GM12801 (cell line): Measurements from ENCODE around the gene KRT75.

Experiments used
- TF ChIP-seq, protein P1 (sequence below): IDR thresholded peaks from one replicate; pipeline ENCODE4 v1.5.1; 2011; ENCODE audit warnings: control low read depth; ENCODE audit not compliant: insufficient read length; ENCODE audit errors: extremely low read depth

The KRT75 gene

DNA sequence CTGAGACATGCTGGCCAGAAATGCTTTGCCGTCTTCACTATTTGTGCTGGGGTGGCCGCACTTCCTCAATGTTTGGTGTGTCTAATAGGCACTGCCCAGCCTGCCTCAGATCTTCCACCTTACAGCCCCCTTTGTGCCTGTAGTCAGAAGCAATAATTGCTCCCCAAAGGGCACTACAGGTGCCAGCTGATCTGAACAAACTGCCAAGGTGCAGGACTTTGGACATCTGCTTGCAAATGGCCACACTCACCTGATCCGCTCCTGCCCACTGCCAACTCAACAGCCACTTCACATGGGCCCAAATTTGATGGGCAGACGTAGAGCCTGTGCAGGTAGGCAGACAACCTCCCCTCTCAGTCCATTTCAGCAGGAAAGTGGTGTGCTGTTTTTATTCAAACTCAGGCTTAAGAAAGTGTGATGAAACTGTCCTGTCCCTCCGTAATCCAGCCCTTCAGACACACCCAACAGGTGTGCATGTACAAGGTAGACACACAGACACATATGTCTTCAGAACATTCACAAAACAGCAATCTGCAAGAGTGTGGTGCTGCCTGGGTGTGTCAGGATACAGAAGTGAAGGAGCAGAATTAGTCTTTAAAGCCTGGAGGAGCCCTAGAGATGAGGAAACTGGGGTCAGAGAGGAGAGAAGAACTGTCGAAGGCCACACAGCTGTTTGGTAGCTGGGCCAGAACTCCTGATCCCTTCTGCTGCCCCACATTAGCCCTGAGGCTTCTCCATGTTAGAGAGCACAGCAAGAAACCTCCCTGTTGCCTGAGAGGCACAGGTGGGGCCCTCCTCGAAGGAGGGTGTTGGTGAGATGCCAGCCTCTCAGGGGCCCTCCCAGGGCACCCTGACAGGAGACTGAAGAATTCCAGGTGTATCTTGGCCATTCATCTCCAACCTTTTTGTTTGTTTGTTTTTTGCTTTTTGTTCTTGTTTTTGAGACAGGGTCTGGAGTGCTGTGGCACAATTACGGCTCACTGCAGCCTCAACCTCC lies 4.4 kb upstream of the KRT75 start:
- TF ChIP-seq, protein P1, sequence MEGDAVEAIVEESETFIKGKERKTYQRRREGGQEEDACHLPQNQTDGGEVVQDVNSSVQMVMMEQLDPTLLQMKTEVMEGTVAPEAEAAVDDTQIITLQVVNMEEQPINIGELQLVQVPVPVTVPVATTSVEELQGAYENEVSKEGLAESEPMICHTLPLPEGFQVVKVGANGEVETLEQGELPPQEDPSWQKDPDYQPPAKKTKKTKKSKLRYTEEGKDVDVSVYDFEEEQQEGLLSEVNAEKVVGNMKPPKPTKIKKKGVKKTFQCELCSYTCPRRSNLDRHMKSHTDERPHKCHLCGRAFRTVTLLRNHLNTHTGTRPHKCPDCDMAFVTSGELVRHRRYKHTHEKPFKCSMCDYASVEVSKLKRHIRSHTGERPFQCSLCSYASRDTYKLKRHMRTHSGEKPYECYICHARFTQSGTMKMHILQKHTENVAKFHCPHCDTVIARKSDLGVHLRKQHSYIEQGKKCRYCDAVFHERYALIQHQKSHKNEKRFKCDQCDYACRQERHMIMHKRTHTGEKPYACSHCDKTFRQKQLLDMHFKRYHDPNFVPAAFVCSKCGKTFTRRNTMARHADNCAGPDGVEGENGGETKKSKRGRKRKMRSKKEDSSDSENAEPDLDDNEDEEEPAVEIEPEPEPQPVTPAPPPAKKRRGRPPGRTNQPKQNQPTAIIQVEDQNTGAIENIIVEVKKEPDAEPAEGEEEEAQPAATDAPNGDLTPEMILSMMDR = no peak

DNA sequence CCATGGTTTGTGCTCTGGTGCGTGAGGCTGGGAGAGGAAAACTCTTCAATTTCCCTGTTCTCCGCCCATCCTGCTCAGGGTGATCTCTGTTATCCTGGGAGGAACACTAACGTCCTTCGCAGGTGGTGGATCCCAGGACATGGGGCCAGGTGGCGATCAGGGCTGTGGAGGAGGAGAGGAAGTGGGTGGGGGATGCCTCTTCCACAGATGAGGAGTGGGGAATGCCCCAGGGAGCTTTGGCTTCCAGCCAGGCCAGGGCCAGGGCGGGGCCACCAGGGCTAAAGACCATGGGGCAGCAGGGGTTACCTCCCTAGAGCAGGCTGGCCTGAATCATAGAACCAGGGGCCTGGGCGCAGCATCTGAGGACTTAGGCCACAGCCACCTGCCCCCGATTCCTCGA lies 3.3 kb upstream of the KRT75 start:
- TF ChIP-seq, protein P1 = no peak

DNA sequence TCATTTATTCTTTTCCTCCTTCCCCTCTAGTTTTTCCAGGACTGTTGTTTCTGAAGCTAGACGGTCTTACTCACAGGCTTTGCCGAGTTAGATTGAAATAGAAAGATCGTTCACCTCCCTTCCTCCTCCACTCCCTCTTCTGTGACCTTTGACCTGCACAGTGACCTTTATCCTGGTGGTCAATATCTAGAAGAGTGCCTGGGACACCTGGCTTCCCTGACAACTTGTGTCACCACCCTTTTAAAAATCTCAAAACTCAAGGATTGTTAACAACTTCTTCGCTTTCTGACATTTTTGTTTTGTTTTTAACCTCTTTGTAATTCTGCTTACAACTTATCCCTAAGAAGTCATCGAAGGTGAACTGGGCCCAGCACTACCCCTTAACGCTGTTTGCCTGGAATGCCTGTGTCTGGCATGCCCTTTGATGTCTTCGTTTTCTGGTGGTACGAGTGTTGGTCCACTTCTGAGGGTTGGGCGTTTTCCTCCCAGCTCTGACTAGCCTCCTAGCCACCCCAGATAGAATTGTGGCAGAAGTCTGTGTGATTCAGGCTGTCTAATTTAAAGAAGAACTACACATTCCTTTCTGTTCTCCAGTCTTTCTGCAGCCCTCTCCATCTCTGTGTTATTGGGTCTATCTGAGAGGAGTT lies 2.8 kb upstream of the KRT75 start:
- TF ChIP-seq, protein P1 = no peak

DNA sequence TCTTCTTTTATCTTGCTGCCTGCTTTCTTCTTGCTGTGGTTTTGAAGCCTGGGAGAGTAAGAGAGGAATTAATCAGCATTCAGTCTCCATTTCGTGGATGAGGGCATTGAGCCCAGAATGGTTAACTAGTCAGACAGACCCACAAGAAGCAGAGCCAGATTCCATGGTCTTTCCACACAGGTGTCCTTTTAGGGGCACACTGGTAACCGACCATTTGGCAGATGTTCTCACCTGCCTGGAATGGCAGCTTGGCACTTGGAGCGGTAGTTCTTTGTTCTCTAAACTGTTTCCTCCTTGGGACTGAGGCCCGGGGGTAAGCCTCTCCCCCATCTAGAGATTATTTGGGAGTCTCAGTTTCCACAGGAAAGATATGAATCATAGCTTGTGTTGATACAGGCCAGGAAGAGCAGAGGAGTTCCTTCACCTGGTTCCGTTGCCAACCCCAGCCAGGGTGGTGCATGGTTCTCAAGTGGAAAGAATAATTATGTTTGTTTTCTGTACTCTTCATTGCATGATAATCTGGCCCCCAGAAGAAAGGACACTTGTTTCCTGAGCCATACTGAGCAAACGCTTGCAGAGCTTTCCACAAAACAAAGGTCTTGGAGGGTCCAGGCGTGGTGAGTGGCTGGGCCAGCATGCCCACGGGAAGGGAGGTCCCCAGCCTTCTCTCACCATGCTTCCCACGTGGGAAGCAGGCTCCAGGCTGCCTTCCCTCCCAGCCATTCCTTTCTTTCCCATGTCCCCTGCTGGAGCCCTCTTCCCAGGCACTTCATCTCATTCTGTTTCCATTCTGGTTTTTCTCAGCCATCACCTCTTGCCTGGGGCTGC lies 2.0 kb upstream of the KRT75 start:
- TF ChIP-seq, protein P1 = no peak

DNA sequence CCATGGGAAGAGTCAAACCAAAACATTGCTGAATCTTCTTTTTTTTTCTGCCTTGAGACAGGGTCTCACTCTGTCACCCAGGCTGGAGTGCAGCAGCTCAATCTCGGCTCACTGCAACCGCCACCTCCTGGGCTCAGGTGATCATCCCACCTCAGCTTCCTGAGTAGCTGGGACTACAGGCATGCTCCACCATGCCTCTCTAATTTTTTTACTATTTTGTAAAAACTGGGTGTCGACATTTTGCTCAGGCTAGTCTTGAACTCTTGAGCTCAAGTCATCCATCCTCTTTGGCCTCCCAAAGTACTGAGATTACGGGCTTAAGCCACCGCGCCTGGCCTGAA lies 1.5 kb upstream of the KRT75 start:
- TF ChIP-seq, protein P1 = no peak

DNA sequence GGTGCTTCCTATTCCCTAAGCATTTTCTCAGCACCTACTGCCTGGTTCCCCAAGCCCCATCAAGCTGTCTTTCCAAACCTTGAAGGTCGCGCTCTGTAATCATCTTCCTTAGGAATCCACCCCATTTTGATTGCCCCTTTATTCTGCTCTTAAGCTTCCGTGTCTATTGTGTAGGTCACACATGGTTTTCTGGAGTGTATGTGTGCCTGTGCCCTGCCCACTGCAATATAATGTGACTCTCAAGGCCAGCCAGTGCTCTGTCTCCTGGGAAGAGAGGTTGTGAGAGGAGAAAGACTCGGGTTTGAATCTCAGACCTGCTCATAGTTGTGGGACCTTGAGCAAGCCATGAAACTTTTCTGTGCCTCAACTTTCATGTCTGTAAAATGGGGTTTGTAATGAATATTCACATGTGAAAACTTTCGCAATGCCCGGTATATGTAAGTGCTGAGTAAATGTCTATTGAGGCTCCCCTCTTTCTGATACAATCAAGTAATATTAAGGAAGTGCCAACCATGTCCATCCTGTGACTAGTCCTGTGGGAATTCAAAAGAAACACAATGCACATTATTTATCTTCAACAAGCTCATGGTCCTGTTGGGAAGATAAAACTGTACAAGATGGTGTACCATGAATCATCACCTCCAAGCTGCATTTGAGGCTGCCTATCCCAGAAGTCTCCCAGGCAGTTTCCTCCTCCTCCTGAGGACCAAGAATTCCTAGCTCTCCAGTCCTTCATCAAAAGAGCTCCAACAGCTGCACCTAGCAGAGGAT lies 774 bp upstream of the KRT75 start:
- TF ChIP-seq, protein P1 = no peak
